Measurements from ENCODE around the gene C1orf167.

GRCh38 chr1:11790880-11791715, 29.1 kb downstream of the C1orf167 start:
- TF ChIP-seq CTCF (IDR thresholded peaks at IDR 0.05) = no peak
- no peak for TF ChIP-seq POLR2A (IDR thresholded peaks at IDR 0.05)

Data from testis (tissue), 2 donors.